IMR-90 (cell line): ENCODE measurements around the gene ESRP2. TPM values are rescaled to one million over a fixed set of nuclear protein-coding genes. Genes with fewer than 3 reads are reported as not detected.

Experiments
- ATAC-seq: fragments of 200-7000 bp; cut with Tn5 transposase; 2 replicates; pipeline ENCODE4 v1.9.1; 2020; ENCODE audit warnings: low read depth, mild to moderate bottlenecking, moderate library complexity
- BruUV-seq: library from RNA; stranded (reverse); fragments of 400-500 nt; replicated peaks from 2 replicates; lab custom pipeline; 2021; lab: Mats Ljungman, UMichigan
- CTCF ChIA-PET: fragments of 300-600 bp; formaldehyde crosslinking; extraction: SDS; loops from one replicate; lab custom pipeline; 2021; ENCODE audit warnings: antibody characterized with exemption; lab: Yijun Ruan, JAX
- POLR2A ChIA-PET: fragments of 300-600 bp; sonication (Branson Sonifier 250); formaldehyde crosslinking; loops from one replicate; lab custom pipeline; 2022; ENCODE audit warnings: antibody characterized with exemption; ENCODE audit not compliant: unreplicated experiment; lab: Charles Lee
- DNase-seq: peaks from one replicate; pipeline ENCODE4 v3.0.0; 2013
- H2AFZ ChIP-seq: replicated peaks from 2 replicates; pipeline ENCODE3; 2013; ENCODE audit warnings: low read length, mild to moderate bottlenecking; ENCODE audit not compliant: poor library complexity
- H2AK5ac ChIP-seq: 2 replicates; pipeline ENCODE4 v1.6.1; 2013; ENCODE audit warnings: low read depth, low read length, inconsistent platforms
- H2AK9ac ChIP-seq: replicated peaks from 2 replicates; pipeline ENCODE3; 2013; ENCODE audit warnings: mild to moderate bottlenecking, low read depth, low read length, moderate library complexity; ENCODE audit not compliant: poor library complexity
- H2BK120ac ChIP-seq: 2 replicates; pipeline ENCODE4 v1.6.1; 2013; ENCODE audit warnings: low read depth, low read length, inconsistent platforms
- H2BK15ac ChIP-seq: 3 replicates; pipeline ENCODE4 v1.6.1; 2013; ENCODE audit warnings: low read depth, low read length, inconsistent platforms
- H2BK20ac ChIP-seq: 2 replicates; pipeline ENCODE4 v1.6.1; 2013; ENCODE audit warnings: low read depth, mild to moderate bottlenecking, inconsistent platforms, low read length, moderate library complexity
- H2BK5ac ChIP-seq: 2 replicates; pipeline ENCODE4 v1.6.1; 2013; ENCODE audit warnings: mild to moderate bottlenecking, low read depth, low read length, inconsistent platforms; ENCODE audit not compliant: poor library complexity, severe bottlenecking
- H3K14ac ChIP-seq: replicated peaks from 2 replicates; pipeline ENCODE4 v1.6.1; 2013; ENCODE audit warnings: low read depth, low read length, inconsistent platforms
- H3K18ac ChIP-seq: 2 replicates; pipeline ENCODE4 v1.6.1; 2013; ENCODE audit warnings: low read depth, low read length, control low read depth
- H3K23ac ChIP-seq: 2 replicates; pipeline ENCODE4 v1.6.1; 2013; ENCODE audit warnings: low read depth, low read length, inconsistent platforms
- H3K27ac ChIP-seq: 2 replicates; pipeline ENCODE4 v1.5.1; 2013; ENCODE audit warnings: mild to moderate bottlenecking, control low read depth, low read length; ENCODE audit not compliant: insufficient read depth
- H3K27me3 ChIP-seq: 2 replicates; pipeline ENCODE4 v1.6.1; 2013; ENCODE audit warnings: low read length; ENCODE audit not compliant: control insufficient read depth, insufficient read depth
- H3K36me3 ChIP-seq: 2 replicates; pipeline ENCODE4 v1.6.1; 2013; ENCODE audit warnings: low read length, mixed read lengths; ENCODE audit not compliant: control insufficient read depth, insufficient read depth
- H3K4ac ChIP-seq: 2 replicates; pipeline ENCODE4 v1.6.1; 2013; ENCODE audit warnings: low read depth, low read length, inconsistent platforms
- H3K4me1 ChIP-seq: 2 replicates; pipeline ENCODE4 v1.6.1; 2013; ENCODE audit warnings: low read length, mixed read lengths; ENCODE audit not compliant: control insufficient read depth, insufficient read depth
- H3K4me2 ChIP-seq: 2 replicates; pipeline ENCODE4 v1.6.1; 2013; ENCODE audit warnings: low read depth, mild to moderate bottlenecking, control low read depth, low read length, moderate library complexity
- H3K4me3 ChIP-seq: 2 replicates; pipeline ENCODE4 v1.5.1; 2013; ENCODE audit warnings: low read depth, mild to moderate bottlenecking, control low read depth, low read length, moderate library complexity; ENCODE audit not compliant: insufficient read depth
- H3K56ac ChIP-seq: 2 replicates; pipeline ENCODE4 v1.6.1; 2013; ENCODE audit warnings: low read length, inconsistent platforms; ENCODE audit not compliant: insufficient read depth; ENCODE audit errors: extremely low read depth
- H3K79me1 ChIP-seq, 2 experiments: 2 replicates each; pipeline ENCODE4 v1.6.1; 2013; ENCODE audit warnings: low read length in 2 of 2, inconsistent platforms in 1 of 2, low read depth in 1 of 2
- H3K9ac ChIP-seq: 2 replicates; pipeline ENCODE4 v1.6.1; 2013; ENCODE audit warnings: low read depth, low read length, control low read depth
- H3K9me1 ChIP-seq: 2 replicates; pipeline ENCODE4 v1.6.1; 2013; ENCODE audit warnings: low read length, inconsistent platforms; ENCODE audit not compliant: insufficient read depth
- H3K9me3 ChIP-seq: 2 replicates; pipeline ENCODE4 v1.6.1; 2013; ENCODE audit warnings: low read length; ENCODE audit not compliant: control insufficient read depth, insufficient read depth
- H4K20me1 ChIP-seq: 2 replicates; pipeline ENCODE4 v1.6.1; 2013; ENCODE audit warnings: low read length, inconsistent platforms; ENCODE audit not compliant: insufficient read depth
- H4K5ac ChIP-seq: 2 replicates; pipeline ENCODE4 v1.6.1; 2013; ENCODE audit warnings: mild to moderate bottlenecking, low read depth, low read length, control low read depth
- H4K8ac ChIP-seq, 2 experiments: 2 replicates each; pipeline ENCODE4 v1.6.1; 2013; ENCODE audit warnings: low read depth in 2 of 2, low read length in 2 of 2, control low read depth in 1 of 2, inconsistent platforms in 1 of 2
- H4K91ac ChIP-seq: 2 replicates; pipeline ENCODE4 v1.6.1; 2013; ENCODE audit warnings: low read depth, low read length, inconsistent platforms; ENCODE audit not compliant: insufficient read depth
- BHLHE40 ChIP-seq: fragments of 150-350 bp; IDR thresholded peaks from 2 replicates; pipeline ENCODE4 v1.6.1; 2016; ENCODE audit warnings: mild to moderate bottlenecking, low read depth, low read length
- ELK1 ChIP-seq: fragments of 150-350 bp; IDR thresholded peaks from 2 replicates; pipeline ENCODE4 v1.6.1; 2016; ENCODE audit warnings: low read depth, mild to moderate bottlenecking, low read length, moderate library complexity, borderline replicate concordance
- MAZ ChIP-seq: IDR thresholded peaks from 2 replicates; pipeline ENCODE4 v1.6.1; 2012; ENCODE audit warnings: low read depth, mild to moderate bottlenecking, low read length, improper control_type of control experiment, moderate library complexity, borderline replicate concordance
- POLR2A ChIP-seq: IDR thresholded peaks from 2 replicates; pipeline ENCODE4 v1.6.1; 2012; ENCODE audit warnings: mild to moderate bottlenecking, low read depth, low read length
- RCOR1 ChIP-seq: IDR thresholded peaks from 2 replicates; pipeline ENCODE4 v1.6.1; 2012; ENCODE audit warnings: mild to moderate bottlenecking, low read length, improper control_type of control experiment; ENCODE audit not compliant: insufficient replicate concordance
- RFX5 ChIP-seq: IDR thresholded peaks from 2 replicates; pipeline ENCODE4 v1.8.0; 2012; ENCODE audit warnings: low read depth, mild to moderate bottlenecking, low read length, moderate library complexity
- SMC3 ChIP-seq: fragments of 150-350 bp; IDR thresholded peaks from 2 replicates; pipeline ENCODE4 v1.6.1; 2016; ENCODE audit warnings: low read depth, mild to moderate bottlenecking, antibody characterized with exemption, low read length, moderate library complexity
- WGBS, 2 experiments: methylation state at CpG; one replicate each; pipeline versions ENCODE4 v1.1.5 to v1.1.7; 2013; ENCODE audit warnings: missing lambda C conversion rate in 2 of 2; ENCODE audit not compliant: insufficient read length in 1 of 2; ENCODE audit errors: extremely low coverage in 2 of 2; 5-methylcytosine and 5-hydroxymethylcytosine counted together
- dilution Hi-C: fragments of 300-500 bp; cut with HindIII; formaldehyde crosslinking; loops from one replicate; pipeline ENCODE4 v1.14.3; 2018; ENCODE audit warnings: low sequenced_read_pairs; ENCODE audit not compliant: unreplicated experiment
- in situ Hi-C: fragments of 300-500 bp; cut with MboI; formaldehyde crosslinking; loops from 3 replicates; pipeline ENCODE4 v1.14.3; 2019; ENCODE audit warnings: low sequenced_read_pairs, inconsistent platforms, mixed read lengths
- intact Hi-C: fragments of 100-400 bp; cut with micrococcal nuclease; formaldehyde crosslinking; loops from 2 replicates; pipeline ENCODE4 v1.10.0; 2022
- polyA plus RNA-seq, 3 experiments: library from polyadenylated mRNA; depleted of rRNA; stranded (reverse); fragments of >200 nt; gene quantifications; 2 replicates each; pipeline ENCODE4 v1.2.3, GENCODE V29; 2012; ENCODE audit warnings: low replicate concordance in 1 of 3
- total RNA-seq: library from RNA; depleted of rRNA; stranded (reverse); fragments of >200 nt; gene quantifications from 2 replicates; pipeline ENCODE4 v1.2.3, GENCODE V29; 2012
- TF ChIP-seq, protein P1 (sequence below): conservative IDR thresholded peaks from 2 replicates; pipeline ENCODE4 v1.5.1; 2012; ENCODE audit warnings: mild to moderate bottlenecking, low read depth, low read length, improper control_type of control experiment
- TF ChIP-seq, protein P2 (sequence below): fragments of 150-350 bp; IDR thresholded peaks from 2 replicates; pipeline ENCODE4 v1.6.1; 2017; ENCODE audit warnings: mild to moderate bottlenecking, antibody characterized with exemption, low read length, low read depth

ESRP2 gene
- total and polyA plus RNA-seq, 2 of the 4 experiments (the other 2 are of a cell fraction), result 0.07 TPM; not detected in 1

DNA sequence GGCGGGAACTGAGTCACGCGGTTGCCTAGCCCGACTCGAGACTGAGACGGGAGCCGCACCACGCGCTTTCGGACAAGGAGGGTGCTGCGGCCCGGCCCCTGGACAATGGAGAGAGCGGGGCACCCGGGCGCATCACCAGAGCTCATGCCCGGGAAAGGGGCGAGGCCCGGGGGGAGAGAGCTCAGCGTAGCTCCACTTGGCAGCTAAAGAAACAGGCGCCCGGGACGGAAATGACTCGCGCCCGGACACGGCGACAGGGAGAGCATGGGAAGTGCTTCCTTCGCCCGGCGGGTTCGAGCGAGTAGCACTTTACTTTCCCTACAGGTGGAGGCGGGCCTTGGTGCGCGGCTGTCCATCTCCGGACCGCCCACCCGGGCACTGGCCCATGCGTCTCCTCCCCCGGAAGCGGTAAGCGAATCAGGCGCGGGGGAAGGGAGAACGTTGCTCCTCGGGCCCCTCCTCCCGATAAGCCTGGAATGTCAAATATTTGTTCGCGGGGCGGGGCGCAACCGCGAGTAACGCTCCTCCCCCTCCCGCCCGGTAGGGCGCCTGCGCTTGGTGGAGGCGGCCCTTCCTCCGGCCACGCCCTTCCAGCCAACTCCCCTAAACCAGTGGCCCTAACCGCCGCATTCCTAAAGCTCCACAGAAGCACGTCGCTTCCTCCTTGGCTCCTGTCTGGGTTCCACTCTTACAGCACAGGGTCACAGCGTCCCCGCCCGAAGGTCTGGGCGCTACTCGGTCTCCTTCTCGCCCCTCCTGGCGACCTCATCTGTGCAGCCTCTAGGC, 1.5 kb upstream of the ESRP2 start:
- H3K4ac ChIP-seq, result peak overlapping the region; percentile 98
- 0% methylated on average over 14 of the region's 72 CpGs; no CpG with 5 or more reads in 1 of the 2 experiments for WGBS, 2 experiments
- BruUV-seq, result no TSS peak
- peak overlapping the region; percentile 29; the same call in 1 of the 3 replicates for H2BK15ac ChIP-seq
- peak overlapping the region; percentile 85 for H2BK120ac ChIP-seq
- peak overlapping the region; percentile 98 for H3K14ac ChIP-seq
- H4K91ac ChIP-seq, result peak overlapping the region; percentile 94
- dilution Hi-C loops, result no loop called here
- ATAC-seq (peak; percentile 94), DNase-seq (peak; percentile 96)
- H3K79me1 ChIP-seq, result peaks cover 2 to 10% of the 10 kb centered on the region in 2 experiments; a peak in 2 of 4 replicates
- intact Hi-C loops, result no loop called here
- H3K4me2 ChIP-seq, result peak overlapping the region; percentile 92
- H4K5ac ChIP-seq, result peak overlapping the region; percentile 97
- peak overlapping the region; percentile 96 for H2AFZ ChIP-seq
- H3K36me3 ChIP-seq, result no peaks in the 10 kb centered on the region
- no peaks in the 10 kb centered on the region for H3K9me3 ChIP-seq
- CTCF ChIA-PET, result no interaction called here
- peak overlapping the region; percentile 89 for H3K9ac ChIP-seq
- H2AK5ac ChIP-seq, result peak overlapping the region; percentile 91
- H3K4me1 ChIP-seq, result peaks cover 10% of the 10 kb centered on the region
- peak overlapping the region; percentile 92 for H3K18ac ChIP-seq
- H2AK9ac ChIP-seq, result peak overlapping the region; percentile 79
- peak overlapping the region; percentile 97 for H3K23ac ChIP-seq
- POLR2A ChIA-PET, result interaction anchor here (1.1 kb wide), 1 partner anchor 12 kb away, joined by 12 read pairs; no protein-coding TSS in a partner anchor
- H3K4me3 ChIP-seq, result peak overlapping the region; percentile 54
- in situ Hi-C loops, result no loop called here
- H3K27me3 ChIP-seq, result no peaks in the 10 kb centered on the region
- TF ChIP-seq RFX5 (no peak), RCOR1 (no peak), SMC3 (no peak), ELK1 (no peak), POLR2A (peak; percentile 43; the same call in 1 of the 2 replicates), BHLHE40 (0 out of 2 replicates have a peak, but pooled peaks have one; percentile 10), MAZ (peak; percentile 100)
- TF ChIP-seq, protein P1, sequence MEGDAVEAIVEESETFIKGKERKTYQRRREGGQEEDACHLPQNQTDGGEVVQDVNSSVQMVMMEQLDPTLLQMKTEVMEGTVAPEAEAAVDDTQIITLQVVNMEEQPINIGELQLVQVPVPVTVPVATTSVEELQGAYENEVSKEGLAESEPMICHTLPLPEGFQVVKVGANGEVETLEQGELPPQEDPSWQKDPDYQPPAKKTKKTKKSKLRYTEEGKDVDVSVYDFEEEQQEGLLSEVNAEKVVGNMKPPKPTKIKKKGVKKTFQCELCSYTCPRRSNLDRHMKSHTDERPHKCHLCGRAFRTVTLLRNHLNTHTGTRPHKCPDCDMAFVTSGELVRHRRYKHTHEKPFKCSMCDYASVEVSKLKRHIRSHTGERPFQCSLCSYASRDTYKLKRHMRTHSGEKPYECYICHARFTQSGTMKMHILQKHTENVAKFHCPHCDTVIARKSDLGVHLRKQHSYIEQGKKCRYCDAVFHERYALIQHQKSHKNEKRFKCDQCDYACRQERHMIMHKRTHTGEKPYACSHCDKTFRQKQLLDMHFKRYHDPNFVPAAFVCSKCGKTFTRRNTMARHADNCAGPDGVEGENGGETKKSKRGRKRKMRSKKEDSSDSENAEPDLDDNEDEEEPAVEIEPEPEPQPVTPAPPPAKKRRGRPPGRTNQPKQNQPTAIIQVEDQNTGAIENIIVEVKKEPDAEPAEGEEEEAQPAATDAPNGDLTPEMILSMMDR, result no peak
- TF ChIP-seq, protein P2, sequence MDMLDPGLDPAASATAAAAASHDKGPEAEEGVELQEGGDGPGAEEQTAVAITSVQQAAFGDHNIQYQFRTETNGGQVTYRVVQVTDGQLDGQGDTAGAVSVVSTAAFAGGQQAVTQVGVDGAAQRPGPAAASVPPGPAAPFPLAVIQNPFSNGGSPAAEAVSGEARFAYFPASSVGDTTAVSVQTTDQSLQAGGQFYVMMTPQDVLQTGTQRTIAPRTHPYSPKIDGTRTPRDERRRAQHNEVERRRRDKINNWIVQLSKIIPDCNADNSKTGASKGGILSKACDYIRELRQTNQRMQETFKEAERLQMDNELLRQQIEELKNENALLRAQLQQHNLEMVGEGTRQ, result peak; percentile 46
- H3K9me1 ChIP-seq, result peaks cover 8% of the 10 kb centered on the region
- peak overlapping the region; percentile 96 for H3K27ac ChIP-seq
- peak overlapping the region; percentile 74 to 95 for H4K8ac ChIP-seq
- peak overlapping the region; percentile 30; the same call in 1 of the 2 replicates for H2BK20ac ChIP-seq
- peak overlapping the region; percentile 79 for H3K56ac ChIP-seq
- H2BK5ac ChIP-seq, result peak overlapping the region; percentile 96
- H4K20me1 ChIP-seq, result no peaks in the 10 kb centered on the region
